Measurements from ENCODE around the gene NKAIN1.

Gene NKAIN1

GRCh38 chr1:31227891-31228568 lies 11.7 kb downstream of the NKAIN1 start:
- no peaks in the 10 kb centered on the region for H3K36me3 ChIP-seq (ENCODE audit: insufficient read depth, low read length)

DNA sequence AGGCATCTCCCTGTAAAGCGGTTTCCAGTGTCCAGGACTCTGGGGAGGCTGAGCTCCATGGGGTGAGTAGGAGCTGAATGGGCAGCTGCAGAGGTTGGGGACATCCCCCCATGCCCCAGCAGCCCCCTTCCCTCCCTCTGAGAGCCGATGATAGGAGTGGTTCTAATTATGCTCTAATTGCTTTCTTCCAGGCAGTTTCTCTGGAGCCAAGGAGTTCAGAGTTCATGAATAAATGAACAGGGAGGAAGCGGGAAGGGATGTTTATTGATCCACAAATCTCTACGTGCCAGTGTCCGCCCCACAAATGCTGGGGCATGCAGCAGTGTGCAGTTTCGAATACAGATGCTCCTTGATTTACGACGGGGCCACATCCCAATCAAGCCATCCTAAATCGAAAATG lies 15.6 kb downstream of the NKAIN1 start:
- Histone ChIP-seq H3K36me3 (ENCODE audit: insufficient read depth, low read length) (no peaks in the 10 kb centered on the region), H3K4me3 (ENCODE audit: low read length) (no peak overlapping the region), H3K27me3 (ENCODE audit: insufficient read depth, low read length) (no peaks in the 10 kb centered on the region), H3K9me3 (ENCODE audit: low read length) (no peaks in the 10 kb centered on the region), H2AFZ (ENCODE audit: low read depth, low read length) (no peak overlapping the region), H3K4me1 (ENCODE audit: insufficient read depth, low read length) (peaks cover 37% of the 10 kb centered on the region)

More at GRCh38 chr1:31227891-31228568, 11.7 kb downstream of the NKAIN1 start:
- Histone ChIP-seq H2AFZ (ENCODE audit: low read depth, low read length) (no peak overlapping the region), H3K27me3 (ENCODE audit: insufficient read depth, low read length) (no peaks in the 10 kb centered on the region), H3K9me3 (ENCODE audit: low read length) (no peaks in the 10 kb centered on the region), H3K4me3 (ENCODE audit: low read length) (no peak overlapping the region), H3K4me1 (ENCODE audit: insufficient read depth, low read length) (peaks cover 26% of the 10 kb centered on the region)

- Histone ChIP-seq H3K36me3 (ENCODE audit: insufficient read depth, low read length) (no peaks in the 10 kb centered on the region), H3K4me1 (ENCODE audit: insufficient read depth, low read length) (peaks cover 27% of the 10 kb centered on the region), H3K27me3 (ENCODE audit: insufficient read depth, low read length) (no peaks in the 10 kb centered on the region), H3K9me3 (ENCODE audit: low read length) (no peaks in the 10 kb centered on the region), H2AFZ (ENCODE audit: low read depth, low read length) (no peak overlapping the region), H3K4me3 (ENCODE audit: low read length) (no peak overlapping the region)
These were observed 17.5 kb downstream of the NKAIN1 start for GRCh38 chr1:31222176-31222575.

DNA sequence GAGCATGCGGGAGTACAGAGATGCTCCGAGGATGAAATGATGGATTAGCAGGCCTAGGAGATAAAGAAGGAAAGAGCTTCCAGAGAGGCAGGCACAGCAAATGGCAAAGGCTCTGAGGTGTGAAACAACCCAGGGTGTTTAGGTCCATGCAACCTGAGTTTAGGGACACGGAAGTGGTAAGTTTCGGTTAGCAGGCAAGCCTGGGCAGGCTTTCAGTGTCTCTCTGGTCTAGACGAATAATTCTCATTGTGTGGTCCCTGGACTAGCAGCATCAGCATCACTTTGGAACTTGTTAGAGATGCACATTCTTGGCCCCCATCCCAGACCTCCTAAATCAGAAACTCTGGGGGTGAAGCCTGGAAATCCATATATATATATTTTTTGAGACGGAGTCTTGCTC lies 18.6 kb downstream of the NKAIN1 start:
- H2AFZ ChIP-seq (ENCODE audit: low read depth, low read length) = no peak overlapping the region
- no peaks in the 10 kb centered on the region for H3K9me3 ChIP-seq (ENCODE audit: low read length)
- no peaks in the 10 kb centered on the region for H3K27me3 ChIP-seq (ENCODE audit: insufficient read depth, low read length)
- H3K4me3 ChIP-seq (ENCODE audit: low read length) = no peak overlapping the region
- no peaks in the 10 kb centered on the region for H3K36me3 ChIP-seq (ENCODE audit: insufficient read depth, low read length)
- H3K4me1 ChIP-seq (ENCODE audit: insufficient read depth, low read length) = peaks cover 31% of the 10 kb centered on the region

- no peak overlapping the region for H3K4me3 ChIP-seq (ENCODE audit: low read length)
- H3K4me1 ChIP-seq (ENCODE audit: insufficient read depth, low read length) = peaks cover 45% of the 10 kb centered on the region
These were observed 20.2 kb downstream of the NKAIN1 start for GRCh38 chr1:31219489-31219888.

DNA sequence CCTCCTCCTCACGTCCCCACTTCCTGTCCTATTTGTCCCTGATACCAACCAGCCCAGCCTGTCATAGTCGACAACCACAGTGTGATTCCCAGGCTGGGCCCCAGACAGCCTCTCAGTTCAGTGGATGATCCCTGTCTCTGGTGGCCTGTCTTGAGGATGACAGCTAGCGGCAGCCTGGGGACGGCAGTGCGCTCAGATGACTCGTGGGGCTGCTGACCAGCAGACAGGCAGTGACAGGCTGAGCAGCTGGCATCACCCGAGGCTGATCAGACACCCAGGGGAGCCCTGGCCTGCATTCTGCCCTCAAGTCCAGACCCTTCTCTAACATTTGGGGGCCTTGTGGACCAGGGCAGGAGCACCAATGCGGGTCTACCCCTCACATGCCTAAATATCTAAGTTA lies 21.0 kb downstream of the NKAIN1 start:
- Histone ChIP-seq H2AFZ (ENCODE audit: low read depth, low read length) (no peak overlapping the region), H3K36me3 (ENCODE audit: insufficient read depth, low read length) (no peaks in the 10 kb centered on the region), H3K4me1 (ENCODE audit: insufficient read depth, low read length) (peaks cover 38% of the 10 kb centered on the region), H3K9me3 (ENCODE audit: low read length) (no peaks in the 10 kb centered on the region), H3K4me3 (ENCODE audit: low read length) (no peak overlapping the region), H3K27me3 (ENCODE audit: insufficient read depth, low read length) (no peaks in the 10 kb centered on the region)

More at GRCh38 chr1:31219489-31219888, 20.2 kb downstream of the NKAIN1 start:
- no peaks in the 10 kb centered on the region for H3K9me3 ChIP-seq (ENCODE audit: low read length)
- H3K36me3 ChIP-seq (ENCODE audit: insufficient read depth, low read length) = no peaks in the 10 kb centered on the region
- no peaks in the 10 kb centered on the region for H3K27me3 ChIP-seq (ENCODE audit: insufficient read depth, low read length)
- no peak overlapping the region for H2AFZ ChIP-seq (ENCODE audit: low read depth, low read length)

GRCh38 chr1:31216016-31216415 lies 23.7 kb downstream of the NKAIN1 start:
- Histone ChIP-seq H2AFZ (ENCODE audit: low read depth, low read length) (no peak overlapping the region), H3K27me3 (ENCODE audit: insufficient read depth, low read length) (no peaks in the 10 kb centered on the region), H3K4me3 (ENCODE audit: low read length) (no peak overlapping the region)

GRCh38 chr1:31215065-31215570 lies 24.6 kb downstream of the NKAIN1 start:
- Histone ChIP-seq H3K4me3 (ENCODE audit: low read length) (no peak overlapping the region), H3K4me1 (ENCODE audit: insufficient read depth, low read length) (peaks cover 26% of the 10 kb centered on the region), H2AFZ (ENCODE audit: low read depth, low read length) (no peak overlapping the region), H3K27me3 (ENCODE audit: insufficient read depth, low read length) (no peaks in the 10 kb centered on the region), H3K9me3 (ENCODE audit: low read length) (peaks cover 4% of the 10 kb centered on the region), H3K36me3 (ENCODE audit: insufficient read depth, low read length) (peaks cover 3% of the 10 kb centered on the region)

More at GRCh38 chr1:31216016-31216415, 23.7 kb downstream of the NKAIN1 start:
- Histone ChIP-seq H3K9me3 (ENCODE audit: low read length) (peaks cover 4% of the 10 kb centered on the region), H3K36me3 (ENCODE audit: insufficient read depth, low read length) (peaks cover 3% of the 10 kb centered on the region), H3K4me1 (ENCODE audit: insufficient read depth, low read length) (peaks cover 26% of the 10 kb centered on the region)

DNA sequence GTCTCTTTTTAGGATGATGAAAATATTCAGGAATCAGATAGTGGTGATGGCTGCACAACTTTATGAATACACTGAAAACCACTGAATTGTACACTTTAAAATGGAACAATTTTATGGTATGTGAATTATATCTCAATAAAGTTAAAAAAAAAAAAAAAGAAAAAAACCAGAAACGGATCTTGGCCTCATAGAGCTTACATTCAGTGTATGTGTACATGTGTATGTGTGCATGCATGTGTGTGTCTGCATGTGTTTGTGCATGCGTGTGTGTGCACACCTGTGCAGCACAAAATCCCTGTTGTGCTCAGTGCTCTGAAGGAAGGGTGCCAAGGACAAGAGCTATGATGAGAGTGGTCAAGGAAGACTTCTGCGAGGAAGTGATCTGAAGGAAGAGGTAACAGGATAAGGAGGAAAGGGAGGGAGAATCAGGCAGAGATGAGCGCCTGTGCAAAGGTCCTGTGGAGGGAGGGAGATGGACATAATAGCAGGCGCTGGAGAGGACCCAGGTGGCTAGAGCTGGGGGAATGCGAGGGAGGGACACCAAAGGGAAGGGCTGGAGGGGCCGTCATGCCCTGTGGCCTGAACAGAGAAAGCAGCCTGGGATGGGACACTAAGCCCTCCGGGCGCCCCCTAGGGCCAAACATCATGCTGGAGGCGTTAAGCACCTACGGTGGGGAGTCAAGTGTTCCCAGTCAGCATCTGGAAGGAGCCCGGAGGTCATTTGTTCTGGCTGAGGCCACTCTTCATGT lies 25.2 kb downstream of the NKAIN1 start:
- Histone ChIP-seq H3K9me3 (ENCODE audit: low read length) (peaks cover 4% of the 10 kb centered on the region), H3K4me3 (ENCODE audit: low read length) (no peak overlapping the region), H3K27me3 (ENCODE audit: insufficient read depth, low read length) (no peaks in the 10 kb centered on the region), H3K36me3 (ENCODE audit: insufficient read depth, low read length) (peaks cover 3% of the 10 kb centered on the region), H3K4me1 (ENCODE audit: insufficient read depth, low read length) (peaks cover 26% of the 10 kb centered on the region), H2AFZ (ENCODE audit: low read depth, low read length) (no peak overlapping the region)

- H3K9me3 ChIP-seq (ENCODE audit: low read length) = peaks cover 3% of the 10 kb centered on the region
- no peak overlapping the region for H2AFZ ChIP-seq (ENCODE audit: low read depth, low read length)
- H3K27me3 ChIP-seq (ENCODE audit: insufficient read depth, low read length) = no peaks in the 10 kb centered on the region
- H3K4me3 ChIP-seq (ENCODE audit: low read length) = no peak overlapping the region
- H3K4me1 ChIP-seq (ENCODE audit: insufficient read depth, low read length) = no peaks in the 10 kb centered on the region
- H3K36me3 ChIP-seq (ENCODE audit: insufficient read depth, low read length) = peaks cover 6% of the 10 kb centered on the region
These were observed 31.2 kb downstream of the NKAIN1 start for GRCh38 chr1:31208361-31208945.

DNA sequence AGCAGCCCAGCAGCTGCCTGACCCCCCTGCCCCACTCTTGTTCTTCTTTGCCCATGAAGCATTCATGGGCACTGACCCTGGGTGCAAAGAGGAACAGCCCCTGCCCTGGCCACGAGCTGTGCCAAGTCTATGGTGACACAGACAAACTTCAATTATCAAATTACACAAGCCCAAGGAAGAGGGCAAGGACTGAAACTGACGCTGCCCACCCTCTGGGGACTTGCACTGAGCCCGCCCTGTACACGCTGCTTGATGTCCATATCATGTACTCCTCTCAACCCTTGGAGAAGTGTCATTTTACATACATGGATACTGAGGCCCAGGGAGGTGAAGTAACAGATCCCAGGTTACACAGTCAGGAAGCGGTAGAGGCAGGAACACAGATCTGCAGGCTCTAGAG lies 32.1 kb downstream of the NKAIN1 start:
- H3K4me1 ChIP-seq (ENCODE audit: insufficient read depth, low read length) = no peaks in the 10 kb centered on the region
- no peak overlapping the region for H3K4me3 ChIP-seq (ENCODE audit: low read length)
- no peak overlapping the region for H2AFZ ChIP-seq (ENCODE audit: low read depth, low read length)
- peaks cover 4% of the 10 kb centered on the region for H3K36me3 ChIP-seq (ENCODE audit: insufficient read depth, low read length)
- H3K9me3 ChIP-seq (ENCODE audit: low read length) = no peaks in the 10 kb centered on the region
- no peaks in the 10 kb centered on the region for H3K27me3 ChIP-seq (ENCODE audit: insufficient read depth, low read length)

DNA sequence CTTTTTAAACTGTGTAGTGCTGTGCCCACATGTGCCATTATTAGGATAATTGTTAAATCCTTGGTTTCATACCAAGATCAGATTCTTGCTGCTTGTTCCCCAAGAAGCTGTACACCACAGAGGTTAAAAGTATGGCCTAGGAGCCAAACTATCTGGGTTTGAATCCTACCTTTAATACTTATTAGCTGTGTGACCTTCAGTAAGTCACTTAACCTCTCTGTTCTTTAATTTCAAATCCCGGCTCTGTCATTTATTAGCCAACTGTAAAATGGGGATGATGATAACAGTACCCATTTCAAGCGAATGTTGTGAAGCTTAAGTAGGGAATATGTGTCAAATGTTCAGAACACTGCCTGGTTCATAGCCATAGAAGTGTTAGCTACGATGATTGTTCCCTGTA lies 32.6 kb downstream of the NKAIN1 start:
- Histone ChIP-seq H3K27me3 (ENCODE audit: insufficient read depth, low read length) (no peaks in the 10 kb centered on the region), H3K36me3 (ENCODE audit: insufficient read depth, low read length) (peaks cover 4% of the 10 kb centered on the region), H3K9me3 (ENCODE audit: low read length) (no peaks in the 10 kb centered on the region), H3K4me3 (ENCODE audit: low read length) (no peak overlapping the region), H3K4me1 (ENCODE audit: insufficient read depth, low read length) (peaks cover 2% of the 10 kb centered on the region), H2AFZ (ENCODE audit: low read depth, low read length) (no peak overlapping the region)

GRCh38 chr1:31203215-31203614 lies 36.5 kb downstream of the NKAIN1 start:
- Histone ChIP-seq H2AFZ (ENCODE audit: low read depth, low read length) (no peak overlapping the region), H3K27me3 (ENCODE audit: insufficient read depth, low read length) (no peaks in the 10 kb centered on the region), H3K4me1 (ENCODE audit: insufficient read depth, low read length) (peaks cover 36% of the 10 kb centered on the region)

More at GRCh38 chr1:31203215-31203614, 36.5 kb downstream of the NKAIN1 start:
- H3K36me3 ChIP-seq (ENCODE audit: insufficient read depth, low read length) = no peaks in the 10 kb centered on the region
- H3K9me3 ChIP-seq (ENCODE audit: low read length) = no peaks in the 10 kb centered on the region
- H3K4me3 ChIP-seq (ENCODE audit: low read length) = no peak overlapping the region
